GM19395 (cell line): Measurements from ENCODE around the gene ZBTB22.
"Not testable (repeated sequence)": the region's sequence is repeated elsewhere in the genome, so short reads cannot be mapped to it uniquely, and the experiment has no call there.

Experiments
- ATAC-seq: cut with Tn5 transposase; IDR thresholded peaks from one replicate; pipeline ENCODE4 v1.9.1; 2021; ENCODE audit warnings: mild to moderate bottlenecking, moderate library complexity; ENCODE audit not compliant: unreplicated experiment

Gene ZBTB22, protein sequence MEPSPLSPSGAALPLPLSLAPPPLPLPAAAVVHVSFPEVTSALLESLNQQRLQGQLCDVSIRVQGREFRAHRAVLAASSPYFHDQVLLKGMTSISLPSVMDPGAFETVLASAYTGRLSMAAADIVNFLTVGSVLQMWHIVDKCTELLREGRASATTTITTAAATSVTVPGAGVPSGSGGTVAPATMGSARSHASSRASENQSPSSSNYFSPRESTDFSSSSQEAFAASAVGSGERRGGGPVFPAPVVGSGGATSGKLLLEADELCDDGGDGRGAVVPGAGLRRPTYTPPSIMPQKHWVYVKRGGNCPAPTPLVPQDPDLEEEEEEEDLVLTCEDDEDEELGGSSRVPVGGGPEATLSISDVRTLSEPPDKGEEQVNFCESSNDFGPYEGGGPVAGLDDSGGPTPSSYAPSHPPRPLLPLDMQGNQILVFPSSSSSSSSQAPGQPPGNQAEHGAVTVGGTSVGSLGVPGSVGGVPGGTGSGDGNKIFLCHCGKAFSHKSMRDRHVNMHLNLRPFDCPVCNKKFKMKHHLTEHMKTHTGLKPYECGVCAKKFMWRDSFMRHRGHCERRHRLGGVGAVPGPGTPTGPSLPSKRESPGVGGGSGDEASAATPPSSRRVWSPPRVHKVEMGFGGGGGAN

DNA sequence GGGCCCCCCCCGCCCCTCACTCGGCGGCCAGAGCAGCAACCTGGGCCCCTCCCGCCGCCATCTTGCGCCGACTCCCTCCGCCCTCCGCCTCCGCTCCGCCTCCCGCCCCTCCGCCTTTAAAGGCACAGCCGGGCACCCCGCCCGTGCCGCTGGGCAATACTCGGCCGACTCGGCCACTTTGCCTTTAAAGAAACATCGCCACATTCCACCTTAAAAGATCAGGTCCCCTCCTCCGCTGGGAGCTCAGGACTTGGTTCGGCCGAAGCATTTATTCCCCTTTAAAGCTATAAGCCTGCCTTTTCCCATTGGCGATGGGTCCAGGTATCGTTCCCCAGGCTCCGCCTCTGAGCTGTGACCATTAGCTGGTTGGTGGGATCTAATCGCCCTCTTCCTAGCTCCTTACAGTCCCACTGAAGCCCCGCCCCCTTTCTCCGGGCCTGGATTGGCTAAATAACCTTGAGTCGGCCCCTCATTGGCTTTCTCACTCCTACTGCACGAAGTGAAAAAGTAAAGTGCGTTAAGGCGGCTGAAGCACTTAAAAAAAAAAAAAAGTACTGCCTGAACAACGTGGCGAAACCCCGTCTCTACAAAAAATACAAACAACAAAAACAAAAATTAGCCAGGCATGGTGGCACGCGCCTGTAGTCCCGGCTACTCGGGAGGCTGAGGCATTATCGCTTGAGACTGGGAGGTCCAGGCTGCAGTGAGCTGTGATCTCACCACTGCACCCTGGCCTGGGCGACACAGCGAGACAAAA, at the start of gene ZBTB22:
ZBTB22 (minus strand) TSS at position 76 of the 757 bp plus-strand sequence. CDS start 828 bp downstream, outside the sequence.
- peak; percentile 52 for ATAC-seq

DNA sequence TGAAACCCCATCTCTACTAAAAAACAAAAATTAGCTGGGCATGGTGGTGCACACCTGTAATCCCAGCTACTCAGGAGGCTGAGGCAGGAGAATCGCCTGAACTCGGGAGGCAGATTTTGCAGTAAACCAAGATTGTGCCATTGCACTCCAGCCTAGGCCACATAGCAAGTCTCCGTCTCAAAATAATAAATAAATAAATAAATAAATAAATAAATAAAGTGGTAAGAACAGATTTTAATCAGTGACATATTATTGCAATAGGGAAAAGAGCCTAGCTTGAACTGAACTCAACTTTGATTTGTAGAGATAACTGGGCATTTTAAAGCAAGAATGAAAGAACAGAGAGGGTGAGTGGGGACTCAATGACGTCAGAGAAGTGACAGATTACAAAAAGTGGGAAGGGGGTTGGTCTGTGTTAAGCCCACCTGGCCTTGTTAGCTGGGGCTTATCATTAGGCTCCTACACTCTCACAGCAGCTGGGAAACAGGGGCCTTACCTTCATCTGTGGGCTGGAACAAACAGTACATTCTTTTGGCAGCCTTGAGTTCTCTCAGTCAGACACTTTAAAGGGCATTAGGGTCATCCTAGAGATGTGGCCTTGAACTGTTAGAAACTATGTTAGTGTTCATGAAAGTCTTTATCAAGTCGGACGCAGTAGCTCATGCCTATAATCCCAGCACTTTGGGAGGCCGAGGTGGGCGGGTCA, 49.6 kb upstream of the ZBTB22 start:
- ATAC-seq, result no peak

DNA sequence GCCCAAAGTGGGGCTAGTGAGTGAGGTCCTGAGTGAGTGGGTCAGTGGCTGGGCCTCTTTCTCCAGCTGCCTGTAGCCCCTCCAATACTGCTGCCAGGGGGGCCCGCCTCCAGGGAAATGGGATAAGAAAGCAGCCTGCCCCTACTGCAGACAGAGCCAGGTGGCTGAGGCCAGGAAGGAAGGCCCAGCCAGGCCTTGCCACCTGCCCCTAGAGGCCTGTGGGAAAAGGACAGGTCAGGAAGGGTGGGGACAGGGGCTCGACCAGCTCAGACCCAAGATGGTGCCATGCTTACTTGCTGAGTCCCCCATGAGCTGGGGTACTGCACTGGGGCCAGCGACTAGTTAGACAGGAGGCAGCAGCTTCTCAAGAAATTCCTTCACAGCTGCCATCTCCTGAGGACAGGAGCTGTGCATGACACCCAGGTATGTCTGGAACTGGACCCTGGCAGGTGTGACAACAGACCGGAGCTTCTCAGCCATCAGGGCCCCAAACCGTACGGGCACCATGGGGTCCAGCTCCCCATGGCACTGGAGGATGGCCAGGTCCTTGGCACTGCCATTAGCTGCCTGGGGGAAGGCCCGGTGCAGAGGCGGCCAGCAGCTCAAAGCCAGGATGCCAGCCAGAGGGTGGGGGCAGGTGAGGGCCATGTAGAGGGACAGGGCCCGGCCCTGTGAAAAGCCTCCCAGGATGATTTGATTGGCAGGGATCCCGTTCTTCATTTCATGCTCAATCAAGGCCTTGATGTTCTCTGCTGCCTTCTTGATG, 47.8 kb upstream of the ZBTB22 start:
- not testable (repeated sequence) for ATAC-seq

GRCh38 chr6:33364475-33365205, 47.1 kb upstream of the ZBTB22 start:
- ATAC-seq, result not testable (repeated sequence)

DNA sequence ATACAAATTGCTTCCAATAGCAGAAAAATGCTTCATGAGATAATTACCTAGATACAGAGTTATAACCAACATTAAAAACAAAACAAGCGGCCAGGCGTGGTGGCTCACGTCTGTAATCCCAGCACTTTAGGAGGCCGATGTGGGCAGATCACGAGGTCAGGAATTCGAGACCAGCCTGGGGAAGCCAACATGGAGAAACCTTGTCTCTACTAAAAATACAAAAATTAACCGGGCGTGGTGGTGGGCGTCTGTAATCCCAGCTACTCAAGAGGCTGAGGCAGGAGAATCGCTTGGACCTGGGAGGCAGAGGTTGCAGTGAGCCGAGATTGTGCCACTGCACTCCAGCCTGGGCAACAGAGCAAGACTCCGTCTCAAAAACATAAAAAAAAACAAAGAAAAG, 45.9 kb upstream of the ZBTB22 start:
- ATAC-seq, result not testable (repeated sequence)

DNA sequence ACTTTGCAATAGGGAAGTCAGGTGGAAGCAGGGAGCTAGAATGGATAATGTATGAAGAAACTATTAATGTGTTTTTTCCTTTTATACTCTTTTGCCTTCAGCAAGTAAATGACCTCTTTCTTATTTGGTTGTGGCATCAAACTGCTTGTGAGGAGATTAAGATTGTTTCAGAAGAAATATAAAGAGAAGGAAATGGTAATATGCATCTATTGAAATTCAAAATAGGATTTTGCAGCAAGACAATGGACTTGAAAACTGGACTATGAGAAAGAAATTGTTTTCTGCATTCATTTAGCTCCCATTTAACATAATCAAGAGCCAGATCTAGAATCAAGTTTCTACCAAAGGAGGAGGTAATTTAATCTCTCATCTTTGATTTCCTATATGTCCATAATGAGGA, 41.8 kb upstream of the ZBTB22 start:
- no peak for ATAC-seq

DNA sequence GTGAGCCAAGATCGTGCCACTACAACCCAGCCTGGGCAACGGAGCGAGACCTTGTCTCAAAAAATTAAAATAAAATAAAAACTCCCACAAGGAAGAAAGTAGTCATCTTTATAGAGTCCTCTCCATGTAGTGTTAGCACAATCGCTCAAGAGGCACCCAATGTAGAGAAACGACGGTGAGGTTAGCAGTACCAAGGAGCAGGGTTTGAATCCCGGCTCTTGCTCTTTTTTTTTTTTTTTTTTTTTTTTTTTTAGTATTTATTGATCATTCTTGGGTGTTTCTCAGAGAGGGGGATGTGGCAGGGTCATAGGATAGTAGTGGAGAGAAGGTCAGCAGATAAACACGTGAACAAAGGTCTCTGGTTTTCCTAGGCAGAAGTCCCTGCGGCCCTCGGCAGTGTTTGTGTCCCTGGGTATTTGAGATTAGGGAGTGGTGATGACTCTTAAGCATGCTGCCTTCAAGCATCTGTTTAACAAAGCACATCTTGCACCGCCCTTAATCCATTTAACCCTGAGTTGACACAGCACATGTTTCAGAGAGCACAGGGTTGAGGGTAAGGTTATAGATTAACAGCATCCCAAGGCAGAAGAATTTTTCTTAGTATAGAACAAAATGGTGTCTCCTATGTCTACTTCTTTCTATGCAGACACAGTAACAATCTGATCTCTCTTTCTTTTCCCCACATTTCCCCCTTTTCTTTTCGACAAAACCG, 39.8 kb upstream of the ZBTB22 start:
- not testable (repeated sequence) for ATAC-seq

GRCh38 chr6:33356295-33356694, 38.8 kb upstream of the ZBTB22 start:
- no peak for ATAC-seq

- ATAC-seq, result not testable (repeated sequence)
These were observed 38.3 kb upstream of the ZBTB22 start for GRCh38 chr6:33355860-33356259.

DNA sequence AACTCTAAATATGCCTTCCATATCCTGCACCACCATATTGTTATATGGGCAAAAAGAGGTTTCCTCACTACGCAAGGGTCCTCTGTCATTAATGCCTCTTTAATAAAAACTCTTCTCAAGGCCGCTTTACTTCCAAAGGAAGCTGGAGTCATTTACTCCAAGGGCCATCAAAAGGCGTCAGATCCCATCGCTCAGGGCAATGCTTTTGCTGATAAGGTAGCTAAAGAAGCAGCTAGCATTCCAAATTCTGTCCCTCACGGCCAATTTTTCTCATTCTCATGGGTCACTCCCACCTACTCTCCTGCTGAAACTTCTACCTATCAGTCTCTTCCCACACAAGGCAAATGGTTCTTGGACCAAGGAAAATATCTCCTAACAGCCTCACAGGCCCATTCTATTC, 30.3 kb upstream of the ZBTB22 start:
- ATAC-seq, result no peak

DNA sequence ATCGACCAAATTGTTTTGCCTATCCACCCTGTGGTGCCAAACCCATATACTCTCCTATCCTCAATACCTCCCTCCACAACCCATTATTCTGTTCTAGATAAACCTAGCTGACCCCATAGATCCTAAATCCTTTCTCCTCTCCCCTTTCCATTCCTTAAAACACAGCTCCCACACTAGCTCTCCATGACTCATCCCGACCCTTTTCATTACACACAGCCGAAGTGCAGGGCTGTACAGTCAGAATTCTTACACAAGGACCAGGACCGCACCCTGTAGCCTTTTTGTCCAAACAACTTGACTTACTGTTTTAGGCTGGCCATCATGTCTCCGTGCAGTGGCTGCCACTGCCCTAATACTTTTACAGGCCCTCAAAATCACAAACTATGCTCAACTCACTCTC, 29.4 kb upstream of the ZBTB22 start:
- not testable (repeated sequence) for ATAC-seq

- ATAC-seq, result no peak
These were observed 27.5 kb upstream of the ZBTB22 start for GRCh38 chr6:33344701-33345697.

DNA sequence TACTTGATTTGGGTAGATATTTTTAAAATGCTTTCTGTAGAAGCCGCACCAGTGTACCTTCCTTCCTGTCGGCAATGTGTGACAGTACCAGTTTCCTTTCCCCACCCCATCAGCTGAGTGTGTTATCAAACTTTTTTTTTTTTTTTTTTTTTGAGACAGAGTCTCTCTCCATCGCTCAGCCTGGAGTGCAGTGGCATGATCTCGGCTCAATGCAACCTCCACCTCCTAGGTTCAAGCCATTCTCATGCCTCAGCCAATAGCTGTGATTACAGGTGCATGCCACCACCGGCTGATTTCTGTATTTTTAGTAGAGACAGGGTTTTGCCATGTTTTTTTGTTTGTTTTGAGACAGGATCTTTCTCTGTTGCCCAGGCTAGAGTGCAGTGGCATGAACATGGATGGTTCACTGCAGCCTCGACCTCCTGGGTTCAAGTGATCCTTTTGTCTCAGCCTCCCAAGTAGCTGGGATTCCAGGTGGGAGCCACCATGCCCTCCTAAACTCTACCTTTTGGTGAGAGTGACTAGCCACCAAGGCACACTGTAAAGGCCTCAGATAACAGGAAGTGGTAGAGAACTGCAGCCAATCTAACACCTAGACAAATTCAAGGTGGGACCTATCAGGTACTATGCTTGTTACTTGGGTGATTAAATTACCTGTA, 26.5 kb upstream of the ZBTB22 start:
- no peak for ATAC-seq

DNA sequence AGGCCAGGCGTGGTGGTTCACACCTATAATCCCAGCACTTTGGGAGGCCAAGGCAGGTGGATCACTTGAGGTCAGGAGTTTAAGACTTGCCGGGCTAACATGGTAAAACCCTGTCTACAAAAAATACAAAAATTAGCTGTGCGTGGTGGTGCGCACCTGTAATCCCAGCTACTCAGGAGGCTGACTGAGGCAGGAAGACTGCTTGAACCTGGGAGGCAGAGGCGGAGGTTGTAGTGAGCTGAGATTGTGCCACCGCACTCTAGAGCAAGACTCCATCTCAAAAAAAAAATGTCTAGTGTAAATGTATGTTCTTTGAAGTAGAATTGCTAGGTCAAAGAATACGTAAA, 26.0 kb upstream of the ZBTB22 start:
- not testable (repeated sequence) for ATAC-seq

GRCh38 chr6:33339193-33339592, 21.6 kb upstream of the ZBTB22 start:
- ATAC-seq, result no peak

GRCh38 chr6:33336495-33336894, 19.0 kb upstream of the ZBTB22 start:
- no peak for ATAC-seq

DNA sequence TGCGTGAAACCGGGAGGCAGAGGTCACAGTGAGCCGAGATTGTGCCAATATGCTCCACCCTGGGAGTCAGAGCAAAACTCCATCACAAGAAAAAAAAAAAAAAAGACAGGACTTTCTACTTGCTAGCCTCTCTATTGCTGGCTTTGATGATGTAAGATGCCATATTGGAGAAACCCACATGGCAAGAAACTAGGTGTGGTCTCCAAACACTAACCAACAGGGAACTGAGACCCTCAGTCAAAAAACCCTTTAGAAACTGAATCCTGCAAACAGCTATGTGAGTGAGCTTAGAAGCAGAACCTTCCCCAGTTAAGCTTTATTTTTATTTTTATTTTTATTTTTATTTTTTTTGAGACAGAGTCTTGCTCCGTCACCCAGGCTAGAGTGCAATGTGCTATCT, 18.4 kb upstream of the ZBTB22 start:
- ATAC-seq, result no peak
